Measurements from ENCODE around the gene OR6J1.

GRCh38 chr14:22588526-22589095 lies 55.5 kb downstream of the OR6J1 start:
- TF ChIP-seq CTCF (IDR thresholded peaks at IDR 0.05), result peak in 1 of 4 experiments; percentile 13
- no peak for TF ChIP-seq POLR2AphosphoS5 (IDR thresholded peaks at IDR 0.05)

All from gastroesophageal sphincter (tissue), 3 donors.